EH (cell line): ENCODE results near the gene NFE2.

ENCODE experiments used
- DNase-seq: peaks from one replicate; pipeline ENCODE4 v3.0.0-alpha.2; 2015; ENCODE audit warnings: low read depth

NFE2 gene

GRCh38 chr12:54249489-54249888 is 51.3 kb downstream of the NFE2 start:
- DNase-seq, result no peak

- no peak for DNase-seq
These were observed 54.7 kb downstream of the NFE2 start for GRCh38 chr12:54246011-54246641.
